ENCODE measurements around the gene IGF2R.

The IGF2R gene

GRCh38 chr6:160042788-160043301, 74.0 kb downstream of the IGF2R start:
- DNase-seq, result no peak

DNA sequence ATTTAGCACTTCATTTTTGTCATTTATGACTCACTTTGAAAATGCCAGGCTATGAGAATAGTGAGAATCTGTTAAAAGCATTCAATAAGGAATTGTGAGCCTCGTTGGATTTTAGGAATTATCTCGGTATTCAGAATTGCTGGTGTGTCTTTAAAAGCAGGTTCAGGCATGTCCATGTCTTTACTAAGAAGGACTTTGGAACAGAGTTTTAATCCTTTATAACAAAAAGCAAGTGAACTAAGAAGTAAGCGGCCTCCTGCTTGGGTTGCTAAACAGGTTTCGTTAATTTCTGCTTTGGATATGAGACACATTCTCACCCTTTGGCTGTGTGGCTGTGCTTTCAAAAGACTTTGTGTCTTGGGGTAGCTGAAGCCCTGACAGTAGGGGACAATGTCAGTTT, 74.9 kb downstream of the IGF2R start:
- no peak for DNase-seq

GRCh38 chr6:160044687-160045086, 75.8 kb downstream of the IGF2R start:
- no peak for DNase-seq

DNA sequence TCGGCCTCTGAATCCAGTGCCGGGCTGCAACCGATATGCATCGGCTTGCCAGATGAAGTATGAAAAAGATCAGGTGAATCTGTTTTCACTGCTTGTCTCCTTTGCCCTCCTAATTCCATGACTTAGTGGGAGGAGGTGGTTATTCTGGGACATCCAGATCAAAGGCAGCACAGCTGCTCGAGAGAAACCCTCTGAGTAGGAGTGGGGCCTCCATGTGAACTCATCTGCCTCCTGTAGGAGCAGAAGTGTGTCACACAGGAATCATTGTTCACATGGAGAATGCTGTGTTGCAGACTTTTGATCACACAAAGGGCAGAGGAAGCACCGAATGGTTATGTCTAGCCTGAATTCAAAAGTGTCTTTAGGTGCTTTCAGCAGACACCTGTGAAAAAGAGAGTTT, 79.6 kb downstream of the IGF2R start:
- DNase-seq, result peak in 18 of 56 donors; percentile 2 to 52 (median 22)

- DNase-seq, result no peak
These were observed 80.5 kb downstream of the IGF2R start for GRCh38 chr6:160049346-160049745.

DNA sequence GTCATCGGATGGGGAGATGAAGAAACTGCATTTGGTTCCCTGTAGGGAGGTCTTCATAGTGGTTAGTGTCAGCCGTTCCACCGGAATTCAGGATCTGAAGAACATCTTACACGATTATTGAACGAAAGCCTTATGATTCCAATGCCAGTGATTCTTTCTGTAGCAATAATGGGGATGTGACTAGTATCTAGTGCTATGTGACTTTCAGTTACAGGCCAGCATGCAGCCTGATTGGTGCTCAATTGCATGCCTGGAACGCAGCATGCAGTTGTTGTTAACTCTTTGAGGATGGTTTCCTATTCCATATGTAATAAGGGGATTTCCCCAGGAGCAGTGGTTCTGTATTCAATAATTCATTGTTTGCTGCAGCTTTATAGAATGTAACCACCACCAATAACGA, 81.1 kb downstream of the IGF2R start:
- no peak for DNase-seq

GRCh38 chr6:160051390-160051789, 82.5 kb downstream of the IGF2R start:
- DNase-seq, result no peak

DNA sequence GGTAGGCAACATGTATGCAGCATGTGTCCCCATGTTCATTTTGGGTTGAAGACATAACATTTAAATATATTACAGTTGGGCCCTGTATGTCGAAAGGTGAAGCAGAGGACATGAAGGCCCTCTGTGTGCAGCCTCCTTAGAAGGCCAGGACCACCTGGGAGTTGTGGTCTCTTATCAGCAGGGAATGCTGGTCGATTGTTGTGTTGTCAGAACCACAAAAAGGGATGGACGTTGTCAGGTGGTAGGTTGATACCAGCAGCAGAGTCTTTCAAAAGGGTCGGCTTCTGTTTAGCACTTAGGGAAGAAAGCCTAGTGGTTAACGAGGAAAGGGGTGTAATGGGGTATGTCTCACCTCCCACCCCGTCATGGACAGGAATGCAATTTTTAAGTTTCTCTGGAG, 85.4 kb downstream of the IGF2R start:
- DNase-seq, result no peak

DNA sequence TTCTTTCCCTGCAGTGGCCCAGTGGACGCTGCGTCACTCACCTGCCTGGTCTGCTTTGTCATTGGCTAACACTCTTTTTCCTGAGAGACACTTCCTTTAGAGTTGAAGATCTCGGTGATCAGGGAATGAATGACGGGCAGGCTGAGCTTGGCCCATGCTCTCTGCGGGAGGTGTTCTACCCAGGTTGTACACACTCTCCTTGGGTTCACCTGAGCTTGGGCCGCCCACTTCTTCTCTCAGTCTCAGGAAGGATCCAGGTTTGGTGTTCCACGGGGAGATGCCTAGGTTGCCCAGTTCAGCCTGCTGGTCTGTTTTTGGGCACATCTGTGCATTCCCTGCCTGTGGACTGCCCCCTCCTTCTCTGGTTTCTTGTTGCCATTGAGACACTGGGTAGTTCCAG, 86.0 kb downstream of the IGF2R start:
- no peak for DNase-seq

GRCh38 chr6:160055378-160055777, 86.5 kb downstream of the IGF2R start:
- no peak for DNase-seq

- no peak for DNase-seq
These were observed 86.9 kb downstream of the IGF2R start for GRCh38 chr6:160055813-160056212.

- no peak for DNase-seq
These were observed 88.2 kb downstream of the IGF2R start for GRCh38 chr6:160057080-160057479.

GRCh38 chr6:160058603-160059215, 89.8 kb downstream of the IGF2R start:
- DNase-seq, result no peak

- no peak for DNase-seq
These were observed 91.3 kb downstream of the IGF2R start for GRCh38 chr6:160060221-160060620.

DNA sequence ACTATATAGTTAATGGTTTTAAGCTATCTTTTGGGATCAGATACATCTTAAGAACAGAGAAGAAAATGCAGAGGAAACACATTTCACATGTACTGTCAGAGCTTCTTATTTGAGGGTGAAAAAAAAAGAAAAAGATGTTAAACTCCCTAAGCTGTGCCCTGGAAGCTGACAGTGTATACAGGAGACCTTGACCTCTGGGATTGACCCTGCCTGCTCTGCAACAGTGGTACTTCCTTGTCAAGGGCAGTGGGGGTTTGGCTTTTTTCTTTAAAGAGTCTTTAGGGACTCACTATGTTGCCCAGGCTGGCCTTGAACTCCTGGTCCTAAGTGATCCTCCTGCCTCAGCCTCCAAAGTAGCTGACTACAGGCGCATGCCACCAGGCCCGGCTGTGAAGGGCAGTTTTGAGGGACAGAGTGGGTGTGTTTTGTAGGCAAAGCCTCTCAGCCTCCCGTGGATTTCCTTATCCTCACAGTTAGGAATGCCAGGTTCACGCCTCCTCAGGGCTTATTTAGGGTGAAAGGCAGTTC, 92.1 kb downstream of the IGF2R start:
- DNase-seq, result no peak

GRCh38 chr6:160063771-160064413, 95.0 kb downstream of the IGF2R start:
- DNase-seq, result no peak

DNA sequence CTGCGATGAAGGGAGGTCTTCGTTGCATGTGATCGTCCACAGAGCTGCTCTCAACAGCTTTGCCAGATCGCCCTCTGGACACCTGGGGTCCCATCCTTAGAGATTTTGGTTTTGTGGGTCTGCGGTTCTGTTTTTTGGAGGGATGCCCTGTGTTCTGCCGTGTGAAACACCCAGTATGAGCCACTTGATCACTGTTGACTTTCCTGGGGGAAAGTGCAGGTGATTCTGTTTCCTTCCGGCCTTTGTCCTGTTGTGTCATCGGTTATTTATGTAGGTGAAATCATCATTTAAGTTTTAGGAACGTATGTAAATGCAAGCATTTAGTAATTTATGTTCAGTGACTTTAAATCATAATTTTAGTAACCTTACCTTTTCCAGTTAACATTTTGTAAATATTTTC, 96.3 kb downstream of the IGF2R start:
- DNase-seq, result no peak

GRCh38 chr6:160067564-160067963, 98.7 kb downstream of the IGF2R start:
- DNase-seq, result no peak

- DNase-seq, result no peak
These were observed 99.5 kb downstream of the IGF2R start for GRCh38 chr6:160068346-160068745.

DNA sequence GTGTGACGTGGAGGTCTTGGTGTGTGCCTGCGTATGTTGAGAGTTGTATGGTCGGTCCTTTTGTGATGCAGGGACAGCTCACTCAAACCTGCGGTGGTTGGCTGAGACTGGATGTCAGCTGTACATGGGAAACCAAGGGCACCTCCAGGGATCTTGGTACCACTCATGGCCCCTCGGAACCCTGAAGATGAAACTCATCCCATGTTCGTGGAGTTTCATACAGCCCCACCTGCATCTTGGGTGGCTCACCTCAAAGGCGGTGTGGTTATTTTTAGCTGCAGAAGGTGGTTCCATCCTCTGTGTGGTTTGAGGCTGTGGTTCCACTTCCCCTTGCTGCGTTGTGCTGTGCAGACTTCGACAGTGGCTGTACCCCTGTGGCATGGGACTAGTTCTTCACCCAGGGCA, 100.2 kb downstream of the IGF2R start:
- no peak for DNase-seq

DNA sequence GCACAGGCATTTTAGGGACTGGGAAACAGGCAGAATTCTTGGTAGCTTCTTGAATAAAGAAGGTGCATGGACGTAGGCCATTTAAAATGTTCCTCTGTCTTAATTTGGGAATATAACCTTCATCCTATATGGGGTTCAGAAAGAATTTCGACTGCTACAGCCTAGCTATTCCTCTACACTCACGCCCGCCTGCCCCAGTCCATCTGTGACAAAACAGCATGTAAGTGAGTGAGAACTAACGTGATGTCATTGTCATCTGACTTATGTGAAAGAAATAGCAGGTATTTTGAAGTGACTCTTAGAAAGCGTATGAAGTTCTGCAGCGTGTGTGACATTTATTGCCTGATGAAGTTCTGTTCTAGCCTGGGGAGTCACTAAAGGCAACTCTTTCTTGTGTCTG, 100.6 kb downstream of the IGF2R start:
- no peak for DNase-seq

DNA sequence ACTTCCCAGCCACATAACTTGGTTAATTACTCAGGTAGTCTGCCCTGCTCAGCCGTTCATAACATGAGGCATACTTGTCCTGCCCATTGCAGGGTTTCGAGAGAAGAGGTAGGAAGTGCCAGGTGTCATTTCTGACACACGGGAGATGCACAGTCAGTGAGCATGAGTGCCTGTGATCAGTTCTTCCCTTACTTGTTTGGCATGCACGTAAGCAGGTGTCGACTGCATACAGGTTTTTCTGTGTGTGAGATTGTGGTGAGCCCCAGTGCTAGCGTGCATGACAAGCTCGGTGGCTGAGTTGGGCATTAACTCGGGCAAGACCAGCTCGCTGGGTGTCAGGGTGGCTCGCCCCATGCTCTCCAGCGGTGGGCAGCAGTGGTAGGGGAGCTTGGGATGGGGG, 101.5 kb downstream of the IGF2R start:
- no peak for DNase-seq

- DNase-seq, result no peak
These were observed 101.9 kb downstream of the IGF2R start for GRCh38 chr6:160070831-160071230.

Data from nucleus accumbens (tissue), 56 donors.